HG02970 (cell line): Measurements from ENCODE around the gene POLE.

Source experiments
- ATAC-seq: cut with Tn5 transposase; IDR thresholded peaks from one replicate; pipeline ENCODE4 v1.9.1; 2021; ENCODE audit warnings: mild to moderate bottlenecking, moderate library complexity, moderate number of reproducible peaks; ENCODE audit not compliant: unreplicated experiment, low FRiP score

The POLE gene

GRCh38 chr12:132657004-132657727, 30.0 kb downstream of the POLE start:
- ATAC-seq, result no peak

- no peak for ATAC-seq
Measured at GRCh38 chr12:132653567-132654290, 33.4 kb downstream of the POLE start.

- ATAC-seq, result no peak
Measured at GRCh38 chr12:132651444-132652100, 35.6 kb downstream of the POLE start.

- ATAC-seq, result no peak
Measured at GRCh38 chr12:132649226-132649945, 37.8 kb downstream of the POLE start.

- ATAC-seq, result no peak
Measured at GRCh38 chr12:132648616-132649225, 38.4 kb downstream of the POLE start.

- ATAC-seq, result no peak
Measured at GRCh38 chr12:132647858-132648257, 39.3 kb downstream of the POLE start.

- no peak for ATAC-seq
Measured at GRCh38 chr12:132646850-132647249, 40.3 kb downstream of the POLE start.

GRCh38 chr12:132642846-132643835, 44.0 kb downstream of the POLE start:
- ATAC-seq, result no peak

- ATAC-seq, result no peak
Measured at GRCh38 chr12:132641811-132642650, 45.1 kb downstream of the POLE start.

GRCh38 chr12:132640936-132641335, 46.2 kb downstream of the POLE start:
- no peak for ATAC-seq

GRCh38 chr12:132639956-132640520, 47.1 kb downstream of the POLE start:
- ATAC-seq, result no peak

GRCh38 chr12:132638541-132639408, 48.4 kb downstream of the POLE start:
- ATAC-seq, result no peak

- no peak for ATAC-seq
Measured at GRCh38 chr12:132637811-132638210, 49.3 kb downstream of the POLE start.

- ATAC-seq, result no peak
Measured at GRCh38 chr12:132635076-132635955, 51.8 kb downstream of the POLE start.

GRCh38 chr12:132634411-132634990, 52.6 kb downstream of the POLE start:
- ATAC-seq, result no peak

- ATAC-seq, result no peak
Measured at GRCh38 chr12:132633901-132634300, 53.2 kb downstream of the POLE start.
